ENCODE results near the gene PPFIA4.

Gene PPFIA4

DNA sequence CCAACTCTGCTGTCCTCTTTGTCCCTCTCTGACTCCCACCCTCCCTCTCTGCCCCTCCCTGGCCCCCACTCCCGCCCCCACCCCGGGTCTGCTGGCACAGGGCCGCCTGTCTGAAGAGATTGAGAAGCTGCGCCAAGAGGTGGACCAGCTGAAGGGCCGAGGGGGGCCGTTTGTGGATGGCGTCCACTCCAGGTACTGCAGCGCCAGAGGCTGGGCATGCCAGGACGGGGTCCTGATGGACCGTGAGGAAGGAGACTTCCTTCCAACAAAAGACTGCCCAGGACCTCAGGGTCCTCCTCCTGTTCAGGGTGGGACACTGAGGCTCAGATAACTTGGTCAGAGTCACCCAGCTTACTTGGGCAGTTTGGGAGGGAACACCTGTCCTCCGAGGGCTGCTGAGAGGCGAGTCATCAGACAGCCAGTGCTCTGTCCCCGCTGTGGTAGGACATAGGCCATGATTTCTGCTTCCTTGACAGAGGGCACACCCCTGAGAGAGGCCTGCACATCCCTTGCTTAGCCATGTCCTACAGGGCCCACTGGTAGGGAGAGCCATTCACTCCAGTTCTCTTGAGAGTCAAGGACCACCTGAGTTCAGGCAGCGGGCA lies 23.4 kb downstream of the PPFIA4 start:
- H3K9me3 ChIP-seq (ENCODE audit: insufficient read depth, low read length, severe bottlenecking), result no peaks in the 10 kb centered on the region
- no peak overlapping the region for H3K9ac ChIP-seq (ENCODE audit: low read depth, low read length)
- no peak overlapping the region for H3K27ac ChIP-seq (ENCODE audit: low read length)
- no peaks in the 10 kb centered on the region for H3K79me2 ChIP-seq (ENCODE audit: insufficient read depth, low read length)
- no peak overlapping the region for H2AFZ ChIP-seq (ENCODE audit: low read depth, low read length)
- no peaks in the 10 kb centered on the region for H3K36me3 ChIP-seq (ENCODE audit: insufficient read depth, low read length)
- DNase-seq (no peak), ATAC-seq (ENCODE audit: insufficient read depth, low read depth) (no peak)
- no peak for TF ChIP-seq EZH2 (IDR thresholded peaks at IDR 0.05; ENCODE audit: borderline replicate concordance, low read depth, low read length, severe bottlenecking)
- TF ChIP-seq, protein P1, sequence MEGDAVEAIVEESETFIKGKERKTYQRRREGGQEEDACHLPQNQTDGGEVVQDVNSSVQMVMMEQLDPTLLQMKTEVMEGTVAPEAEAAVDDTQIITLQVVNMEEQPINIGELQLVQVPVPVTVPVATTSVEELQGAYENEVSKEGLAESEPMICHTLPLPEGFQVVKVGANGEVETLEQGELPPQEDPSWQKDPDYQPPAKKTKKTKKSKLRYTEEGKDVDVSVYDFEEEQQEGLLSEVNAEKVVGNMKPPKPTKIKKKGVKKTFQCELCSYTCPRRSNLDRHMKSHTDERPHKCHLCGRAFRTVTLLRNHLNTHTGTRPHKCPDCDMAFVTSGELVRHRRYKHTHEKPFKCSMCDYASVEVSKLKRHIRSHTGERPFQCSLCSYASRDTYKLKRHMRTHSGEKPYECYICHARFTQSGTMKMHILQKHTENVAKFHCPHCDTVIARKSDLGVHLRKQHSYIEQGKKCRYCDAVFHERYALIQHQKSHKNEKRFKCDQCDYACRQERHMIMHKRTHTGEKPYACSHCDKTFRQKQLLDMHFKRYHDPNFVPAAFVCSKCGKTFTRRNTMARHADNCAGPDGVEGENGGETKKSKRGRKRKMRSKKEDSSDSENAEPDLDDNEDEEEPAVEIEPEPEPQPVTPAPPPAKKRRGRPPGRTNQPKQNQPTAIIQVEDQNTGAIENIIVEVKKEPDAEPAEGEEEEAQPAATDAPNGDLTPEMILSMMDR (IDR thresholded peaks at IDR 0.05; ENCODE audit: borderline replicate concordance, extremely low read depth, low read length, poor library complexity, severe bottlenecking), result no peak
- H3K4me1 ChIP-seq (ENCODE audit: insufficient read depth, low read length), result no peaks in the 10 kb centered on the region; the same call in 1 of the 2 replicates
- H3K4me3 ChIP-seq (ENCODE audit: low read depth in 1 of 2, low read length in 2 of 2), result no peak overlapping the region
- peaks cover 64% of the 10 kb centered on the region for H3K27me3 ChIP-seq (ENCODE audit: insufficient read depth, low read length, poor library complexity)
- peaks cover 3% of the 10 kb centered on the region; the same call in 1 of the 2 replicates for H4K20me1 ChIP-seq (ENCODE audit: insufficient read depth, low read length)
- no peak overlapping the region for H3K4me2 ChIP-seq (ENCODE audit: insufficient read depth, low read length)

DNA sequence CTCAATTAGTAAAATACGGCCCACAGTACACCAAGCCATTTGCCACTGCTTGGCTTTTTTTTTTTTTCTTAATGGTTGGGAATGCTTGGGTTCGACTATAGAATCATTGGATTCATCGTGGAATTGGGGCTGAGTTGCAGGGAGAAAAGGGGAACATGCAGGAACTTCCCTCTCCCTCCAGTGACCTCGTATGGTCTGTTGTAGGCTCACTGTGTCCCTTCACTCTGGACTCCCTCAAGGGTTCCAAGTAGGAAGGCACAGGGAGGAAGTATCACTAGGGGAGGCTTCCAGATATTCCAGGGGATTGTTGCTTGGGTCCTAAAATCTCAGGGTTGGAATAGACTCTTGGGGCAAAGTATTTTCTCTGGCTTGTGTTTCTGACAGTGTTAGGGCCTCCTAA lies 24.5 kb downstream of the PPFIA4 start:
- H3K9ac ChIP-seq (ENCODE audit: low read depth, low read length), result no peak overlapping the region
- no peak overlapping the region for H3K27ac ChIP-seq (ENCODE audit: low read length)
- TF ChIP-seq EZH2 (IDR thresholded peaks at IDR 0.05; ENCODE audit: borderline replicate concordance, low read depth, low read length, severe bottlenecking), result no peak
- TF ChIP-seq, protein P1 (IDR thresholded peaks at IDR 0.05; ENCODE audit: borderline replicate concordance, extremely low read depth, low read length, poor library complexity, severe bottlenecking), result no peak

DNA sequence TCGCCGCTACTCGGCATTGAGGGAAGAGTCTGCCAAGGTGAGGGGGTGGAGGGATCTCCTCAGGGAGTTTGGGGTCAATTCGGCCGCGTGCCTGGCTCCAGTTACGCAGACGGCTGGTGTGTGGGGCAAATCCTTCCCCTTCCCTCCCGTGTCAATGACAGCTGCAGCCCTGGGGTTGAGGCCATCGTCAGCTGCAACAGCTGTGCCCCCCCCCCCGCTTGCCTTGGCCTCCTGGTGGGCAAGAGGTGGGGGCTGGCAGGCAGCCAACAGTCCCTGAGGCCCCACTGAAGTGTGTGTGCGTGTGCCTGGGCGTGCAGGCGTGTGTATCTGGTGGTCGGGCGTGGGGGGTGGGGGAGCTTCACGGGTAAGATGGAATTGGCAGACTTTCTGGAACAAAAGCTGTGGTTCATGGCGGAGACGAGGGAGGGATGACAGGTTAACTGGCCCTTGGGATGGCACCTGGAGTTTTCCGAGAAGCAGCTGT lies 25.6 kb downstream of the PPFIA4 start:
- H3K27me3 ChIP-seq (ENCODE audit: insufficient read depth, low read length, poor library complexity), result peaks cover 66% of the 10 kb centered on the region
- TF ChIP-seq, protein P1 (IDR thresholded peaks at IDR 0.05; ENCODE audit: borderline replicate concordance, extremely low read depth, low read length, poor library complexity, severe bottlenecking), result no peak
- TF ChIP-seq EZH2 (IDR thresholded peaks at IDR 0.05; ENCODE audit: borderline replicate concordance, low read depth, low read length, severe bottlenecking), result no peak
- H4K20me1 ChIP-seq (ENCODE audit: insufficient read depth, low read length), result peaks cover 3% of the 10 kb centered on the region; the same call in 1 of the 2 replicates
- no peak overlapping the region for H3K4me2 ChIP-seq (ENCODE audit: insufficient read depth, low read length)
- H3K9me3 ChIP-seq (ENCODE audit: insufficient read depth, low read length, severe bottlenecking), result no peaks in the 10 kb centered on the region
- no peaks in the 10 kb centered on the region for H3K36me3 ChIP-seq (ENCODE audit: insufficient read depth, low read length)
- H3K4me3 ChIP-seq (ENCODE audit: low read depth in 1 of 2, low read length in 2 of 2), result no peak overlapping the region
- H3K27ac ChIP-seq (ENCODE audit: low read length), result no peak overlapping the region
- peak; percentile 51 for DNase-seq
- H2AFZ ChIP-seq (ENCODE audit: low read depth, low read length), result no peak overlapping the region
- no peaks in the 10 kb centered on the region; the same call in 1 of the 2 replicates for H3K4me1 ChIP-seq (ENCODE audit: insufficient read depth, low read length)
- no peaks in the 10 kb centered on the region for H3K79me2 ChIP-seq (ENCODE audit: insufficient read depth, low read length)
- H3K9ac ChIP-seq (ENCODE audit: low read depth, low read length), result no peak overlapping the region
- ATAC-seq (ENCODE audit: insufficient read depth, low read depth), result peak; percentile 68

More for the DNA sequence above, 24.5 kb downstream of the PPFIA4 start:
- Histone ChIP-seq H3K9me3 (ENCODE audit: insufficient read depth, low read length, severe bottlenecking) (no peaks in the 10 kb centered on the region), H3K79me2 (ENCODE audit: insufficient read depth, low read length) (no peaks in the 10 kb centered on the region), H2AFZ (ENCODE audit: low read depth, low read length) (no peak overlapping the region), H3K4me2 (ENCODE audit: insufficient read depth, low read length) (no peak overlapping the region), H3K27me3 (ENCODE audit: insufficient read depth, low read length, poor library complexity) (peaks cover 61% of the 10 kb centered on the region), H3K36me3 (ENCODE audit: insufficient read depth, low read length) (no peaks in the 10 kb centered on the region), H3K4me3 (ENCODE audit: low read depth in 1 of 2, low read length in 2 of 2) (no peak overlapping the region), H3K4me1 (ENCODE audit: insufficient read depth, low read length) (no peaks in the 10 kb centered on the region; the same call in 1 of the 2 replicates), H4K20me1 (ENCODE audit: insufficient read depth, low read length) (peaks cover 3% of the 10 kb centered on the region; the same call in 1 of the 2 replicates)
- no peak for DNase-seq
- no peak for ATAC-seq (ENCODE audit: insufficient read depth, low read depth)

Data from DND-41 (cell line).